ENCODE data around the gene DUSP12.

The DUSP12 gene

GRCh38 chr1:161727256-161727924 is 22.2 kb upstream of the DUSP12 start:
- peak overlapping the region; percentile 68 for H3K27ac ChIP-seq (ENCODE audit: low read depth, low read length)
- peaks cover 24 to 25% of the 10 kb centered on the region in 2 donors for H3K27me3 ChIP-seq (ENCODE audit: control insufficient read depth in 1 of 2, insufficient read depth in 2 of 2, low read length in 2 of 2)
- H3K9ac ChIP-seq (ENCODE audit: low read depth in 1 of 2, low read length in 2 of 2) = peak overlapping the region; percentile 51 to 57
- H3K9me3 ChIP-seq (ENCODE audit: control insufficient read depth in 1 of 2, low read length in 2 of 2) = no peaks in the 10 kb centered on the region
- H3K4me3 ChIP-seq (ENCODE audit: low read depth in 1 of 2, low read length in 2 of 2) = peak overlapping the region; percentile 72 to 77
- no peaks in the 10 kb centered on the region for H3K36me3 ChIP-seq (ENCODE audit: control insufficient read depth in 1 of 2, insufficient read depth in 2 of 2, low read length in 2 of 2)
- H3K4me1 ChIP-seq (ENCODE audit: control insufficient read depth in 1 of 2, insufficient read depth in 2 of 2, low read length in 2 of 2) = peaks cover 8 to 9% of the 10 kb centered on the region in 2 donors

GRCh38 chr1:161728376-161729226 is 21.0 kb upstream of the DUSP12 start:
- Histone ChIP-seq H3K27me3 (ENCODE audit: control insufficient read depth in 1 of 2, insufficient read depth in 2 of 2, low read length in 2 of 2) (peaks cover 20 to 28% of the 10 kb centered on the region in 2 donors), H3K9ac (ENCODE audit: low read depth in 1 of 2, low read length in 2 of 2) (no peak overlapping the region), H3K4me1 (ENCODE audit: control insufficient read depth in 1 of 2, insufficient read depth in 2 of 2, low read length in 2 of 2) (peaks cover 8 to 9% of the 10 kb centered on the region in 2 donors), H3K4me3 (ENCODE audit: low read depth in 1 of 2, low read length in 2 of 2) (no peak overlapping the region), H3K27ac (ENCODE audit: low read depth, low read length) (no peak overlapping the region), H3K9me3 (ENCODE audit: control insufficient read depth in 1 of 2, low read length in 2 of 2) (no peaks in the 10 kb centered on the region), H3K36me3 (ENCODE audit: control insufficient read depth in 1 of 2, insufficient read depth in 2 of 2, low read length in 2 of 2) (no peaks in the 10 kb centered on the region)

GRCh38 chr1:161730050-161730564 is 19.5 kb upstream of the DUSP12 start:
- H3K4me1 ChIP-seq (ENCODE audit: control insufficient read depth in 1 of 2, insufficient read depth in 2 of 2, low read length in 2 of 2) = peaks cover 8 to 9% of the 10 kb centered on the region in 2 donors
- H3K36me3 ChIP-seq (ENCODE audit: control insufficient read depth in 1 of 2, insufficient read depth in 2 of 2, low read length in 2 of 2) = no peaks in the 10 kb centered on the region
- H3K27ac ChIP-seq (ENCODE audit: low read depth, low read length) = no peak overlapping the region
- H3K27me3 ChIP-seq (ENCODE audit: control insufficient read depth in 1 of 2, insufficient read depth in 2 of 2, low read length in 2 of 2) = peaks cover 18 to 24% of the 10 kb centered on the region in 2 donors
- no peak overlapping the region for H3K9ac ChIP-seq (ENCODE audit: low read depth in 1 of 2, low read length in 2 of 2)
- no peak overlapping the region for H3K4me3 ChIP-seq (ENCODE audit: low read depth in 1 of 2, low read length in 2 of 2)
- H3K9me3 ChIP-seq (ENCODE audit: control insufficient read depth in 1 of 2, low read length in 2 of 2) = no peaks in the 10 kb centered on the region

- H3K36me3 ChIP-seq (ENCODE audit: control insufficient read depth in 1 of 2, insufficient read depth in 2 of 2, low read length in 2 of 2) = no peaks in the 10 kb centered on the region
- no peaks in the 10 kb centered on the region for H3K9me3 ChIP-seq (ENCODE audit: control insufficient read depth in 1 of 2, low read length in 2 of 2)
- no peak overlapping the region for H3K4me3 ChIP-seq (ENCODE audit: low read depth in 1 of 2, low read length in 2 of 2)
- no peak overlapping the region for H3K27ac ChIP-seq (ENCODE audit: low read depth, low read length)
- no peak overlapping the region for H3K9ac ChIP-seq (ENCODE audit: low read depth in 1 of 2, low read length in 2 of 2)
- H3K4me1 ChIP-seq (ENCODE audit: control insufficient read depth in 1 of 2, insufficient read depth in 2 of 2, low read length in 2 of 2) = peaks cover 2% of the 10 kb centered on the region in 2 donors
- peaks cover 10 to 20% of the 10 kb centered on the region in 2 donors for H3K27me3 ChIP-seq (ENCODE audit: control insufficient read depth in 1 of 2, insufficient read depth in 2 of 2, low read length in 2 of 2)
Measured at GRCh38 chr1:161731241-161731640, 18.3 kb upstream of the DUSP12 start.

- H3K36me3 ChIP-seq (ENCODE audit: control insufficient read depth in 1 of 2, insufficient read depth in 2 of 2, low read length in 2 of 2) = no peaks in the 10 kb centered on the region
Measured at GRCh38 chr1:161731981-161732718, 17.4 kb upstream of the DUSP12 start.

GRCh38 chr1:161733526-161733925 is 16.1 kb upstream of the DUSP12 start:
- no peaks in the 10 kb centered on the region for H3K4me1 ChIP-seq (ENCODE audit: control insufficient read depth in 1 of 2, insufficient read depth in 2 of 2, low read length in 2 of 2)
- no peak overlapping the region for H3K9ac ChIP-seq (ENCODE audit: low read depth in 1 of 2, low read length in 2 of 2)
- no peak overlapping the region for H3K27ac ChIP-seq (ENCODE audit: low read depth, low read length)
- no peak overlapping the region for H3K4me3 ChIP-seq (ENCODE audit: low read depth in 1 of 2, low read length in 2 of 2)
- no peaks in the 10 kb centered on the region for H3K9me3 ChIP-seq (ENCODE audit: control insufficient read depth in 1 of 2, low read length in 2 of 2)
- peaks cover 2 to 12% of the 10 kb centered on the region in 2 donors for H3K27me3 ChIP-seq (ENCODE audit: control insufficient read depth in 1 of 2, insufficient read depth in 2 of 2, low read length in 2 of 2)
- H3K36me3 ChIP-seq (ENCODE audit: control insufficient read depth in 1 of 2, insufficient read depth in 2 of 2, low read length in 2 of 2) = no peaks in the 10 kb centered on the region

More at GRCh38 chr1:161731981-161732718, 17.4 kb upstream of the DUSP12 start:
- H3K4me1 ChIP-seq (ENCODE audit: control insufficient read depth in 1 of 2, insufficient read depth in 2 of 2, low read length in 2 of 2) = no peaks in the 10 kb centered on the region
- H3K9ac ChIP-seq (ENCODE audit: low read depth in 1 of 2, low read length in 2 of 2) = no peak overlapping the region
- H3K27ac ChIP-seq (ENCODE audit: low read depth, low read length) = no peak overlapping the region
- no peak overlapping the region for H3K4me3 ChIP-seq (ENCODE audit: low read depth in 1 of 2, low read length in 2 of 2)
- peaks cover 4 to 19% of the 10 kb centered on the region in 2 donors for H3K27me3 ChIP-seq (ENCODE audit: control insufficient read depth in 1 of 2, insufficient read depth in 2 of 2, low read length in 2 of 2)
- no peaks in the 10 kb centered on the region for H3K9me3 ChIP-seq (ENCODE audit: control insufficient read depth in 1 of 2, low read length in 2 of 2)

GRCh38 chr1:161735837-161736236 is 13.7 kb upstream of the DUSP12 start:
- Histone ChIP-seq H3K4me1 (ENCODE audit: control insufficient read depth in 1 of 2, insufficient read depth in 2 of 2, low read length in 2 of 2) (peaks cover 0 to 8% of the 10 kb centered on the region in 2 donors), H3K9ac (ENCODE audit: low read depth in 1 of 2, low read length in 2 of 2) (no peak overlapping the region), H3K36me3 (ENCODE audit: control insufficient read depth in 1 of 2, insufficient read depth in 2 of 2, low read length in 2 of 2) (no peaks in the 10 kb centered on the region), H3K27ac (ENCODE audit: low read depth, low read length) (no peak overlapping the region), H3K9me3 (ENCODE audit: control insufficient read depth in 1 of 2, low read length in 2 of 2) (no peaks in the 10 kb centered on the region), H3K4me3 (ENCODE audit: low read depth in 1 of 2, low read length in 2 of 2) (no peak overlapping the region), H3K27me3 (ENCODE audit: control insufficient read depth in 1 of 2, insufficient read depth in 2 of 2, low read length in 2 of 2) (peaks cover 2 to 5% of the 10 kb centered on the region in 2 donors)

GRCh38 chr1:161736335-161736969 is 13.1 kb upstream of the DUSP12 start:
- H3K27ac ChIP-seq (ENCODE audit: low read depth, low read length) = no peak overlapping the region
- no peak overlapping the region for H3K4me3 ChIP-seq (ENCODE audit: low read depth in 1 of 2, low read length in 2 of 2)
- H3K9ac ChIP-seq (ENCODE audit: low read depth in 1 of 2, low read length in 2 of 2) = no peak overlapping the region
- no peaks in the 10 kb centered on the region for H3K9me3 ChIP-seq (ENCODE audit: control insufficient read depth in 1 of 2, low read length in 2 of 2)
- peaks cover 2 to 5% of the 10 kb centered on the region in 2 donors for H3K27me3 ChIP-seq (ENCODE audit: control insufficient read depth in 1 of 2, insufficient read depth in 2 of 2, low read length in 2 of 2)
- H3K4me1 ChIP-seq (ENCODE audit: control insufficient read depth in 1 of 2, insufficient read depth in 2 of 2, low read length in 2 of 2) = peaks cover 0 to 12% of the 10 kb centered on the region in 2 donors
- H3K36me3 ChIP-seq (ENCODE audit: control insufficient read depth in 1 of 2, insufficient read depth in 2 of 2, low read length in 2 of 2) = no peaks in the 10 kb centered on the region

GRCh38 chr1:161737625-161738024 is 12.0 kb upstream of the DUSP12 start:
- H3K9ac ChIP-seq (ENCODE audit: low read depth in 1 of 2, low read length in 2 of 2) = no peak overlapping the region
- no peaks in the 10 kb centered on the region for H3K36me3 ChIP-seq (ENCODE audit: control insufficient read depth in 1 of 2, insufficient read depth in 2 of 2, low read length in 2 of 2)
- H3K27ac ChIP-seq (ENCODE audit: low read depth, low read length) = no peak overlapping the region
- peaks cover 2% of the 10 kb centered on the region in 2 donors for H3K27me3 ChIP-seq (ENCODE audit: control insufficient read depth in 1 of 2, insufficient read depth in 2 of 2, low read length in 2 of 2)
- no peak overlapping the region for H3K4me3 ChIP-seq (ENCODE audit: low read depth in 1 of 2, low read length in 2 of 2)
- peaks cover 0 to 13% of the 10 kb centered on the region in 2 donors for H3K4me1 ChIP-seq (ENCODE audit: control insufficient read depth in 1 of 2, insufficient read depth in 2 of 2, low read length in 2 of 2)
- no peaks in the 10 kb centered on the region for H3K9me3 ChIP-seq (ENCODE audit: control insufficient read depth in 1 of 2, low read length in 2 of 2)
